ENCODE data around the gene PSAT1.

DNA sequence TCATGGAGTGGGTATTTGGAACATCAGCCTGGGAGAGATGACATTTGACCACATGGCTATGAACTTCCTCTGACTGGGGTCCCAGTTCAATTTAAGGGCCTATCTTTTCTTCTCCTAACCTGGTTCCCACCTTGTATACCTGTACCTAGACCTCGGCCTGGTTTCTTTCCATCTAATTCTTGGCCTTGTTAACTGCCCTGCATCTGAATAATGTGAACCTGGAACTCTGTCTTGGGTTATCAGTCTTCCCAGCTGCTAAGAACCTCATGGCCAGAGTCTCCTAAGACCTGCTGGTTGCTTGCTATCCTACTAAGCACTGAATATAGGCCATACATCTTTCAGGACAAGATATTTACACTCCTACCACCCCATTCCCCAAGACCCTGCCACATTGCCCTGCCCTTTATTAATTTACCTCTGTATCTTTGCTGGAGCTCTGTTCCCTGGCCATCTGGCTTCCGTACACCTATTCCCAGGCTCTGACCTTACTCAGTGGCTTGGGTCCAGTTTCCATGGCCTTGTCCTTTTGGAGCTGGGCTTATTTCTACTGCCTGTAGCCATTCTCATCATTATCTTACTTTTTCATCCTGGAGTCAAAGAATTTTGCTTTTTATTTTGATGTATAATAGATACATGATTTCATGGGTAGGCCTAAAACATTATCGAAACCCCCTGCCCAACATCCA, 6.6 kb downstream of the PSAT1 start:
- TF ChIP-seq SUZ12 (IDR thresholded peaks at IDR 0.05; ENCODE audit: extremely low read depth, insufficient read depth, insufficient read length) (no peak), YY1 (IDR thresholded peaks at IDR 0.05; ENCODE audit: insufficient read depth, insufficient read length) (no peak)
